LNCaP clone FGC (cell line): ENCODE measurements around the gene SERGEF.

Experiments
- DNase-seq: peaks from one replicate; pipeline ENCODE4 v3.0.0-alpha.2; 2011; ENCODE audit warnings: low read depth
- H3K4me3 ChIP-seq: 2 replicates; pipeline ENCODE4 v1.5.1; 2011; ENCODE audit warnings: mild to moderate bottlenecking, low read depth, low read length, control low read depth
- CTCF ChIP-seq: IDR thresholded peaks from 2 replicates; pipeline ENCODE4 v1.5.1; 2012; ENCODE audit warnings: mild to moderate bottlenecking; ENCODE audit not compliant: control insufficient read depth, insufficient read depth; ENCODE audit errors: extremely low read depth

SERGEF gene

GRCh38 chr11:17748044-17748443, 264.8 kb downstream of the SERGEF start:
- no peak overlapping the region for H3K4me3 ChIP-seq
- DNase-seq, result no peak
- TF ChIP-seq CTCF, result no peak

GRCh38 chr11:17747131-17747955, 265.5 kb downstream of the SERGEF start:
- no peak for TF ChIP-seq CTCF
- no peak overlapping the region for H3K4me3 ChIP-seq
- no peak for DNase-seq

- TF ChIP-seq CTCF, result no peak
- DNase-seq, result no peak
Observed at GRCh38 chr11:17746096-17746495, 266.8 kb downstream of the SERGEF start.

GRCh38 chr11:17745023-17745772, 267.6 kb downstream of the SERGEF start:
- TF ChIP-seq CTCF, result no peak
- H3K4me3 ChIP-seq, result no peak overlapping the region
- DNase-seq, result no peak

More at GRCh38 chr11:17746096-17746495, 266.8 kb downstream of the SERGEF start:
- H3K4me3 ChIP-seq, result no peak overlapping the region

- no peak for DNase-seq
- H3K4me3 ChIP-seq, result no peak overlapping the region
- TF ChIP-seq CTCF, result no peak
Observed at GRCh38 chr11:17744151-17744940, 268.5 kb downstream of the SERGEF start.

GRCh38 chr11:17743808-17744119, 269.1 kb downstream of the SERGEF start:
- no peak for TF ChIP-seq CTCF
- DNase-seq, result no peak
- H3K4me3 ChIP-seq, result no peak overlapping the region
